Activated CD8-positive, alpha-beta memory T cell treated with anti-CD3 and anti-CD28 coated beads, Interleukin-2, amount 50 U/mL, for 24 hours (primary cell): ENCODE measurements around the gene TMPRSS11A.

ENCODE experiments used
- DNase-seq: peaks from one replicate; pipeline ENCODE4 v3.0.0-alpha.2; 2020; ENCODE audit errors: extremely low read depth

TMPRSS11A gene

GRCh38 chr4:67963356-67963755 is at the start of gene TMPRSS11A:
TSS of gene TMPRSS11A (minus strand) at chr4:67963493. CDS start at chr4:67963393, 100 bp downstream.
- DNase-seq, result no peak

- DNase-seq, result no peak
These were observed 48.4 kb upstream of the TMPRSS11A start for GRCh38 chr4:68011684-68012083.

GRCh38 chr4:68002906-68003305 is 39.6 kb upstream of the TMPRSS11A start:
- DNase-seq, result no peak

DNA sequence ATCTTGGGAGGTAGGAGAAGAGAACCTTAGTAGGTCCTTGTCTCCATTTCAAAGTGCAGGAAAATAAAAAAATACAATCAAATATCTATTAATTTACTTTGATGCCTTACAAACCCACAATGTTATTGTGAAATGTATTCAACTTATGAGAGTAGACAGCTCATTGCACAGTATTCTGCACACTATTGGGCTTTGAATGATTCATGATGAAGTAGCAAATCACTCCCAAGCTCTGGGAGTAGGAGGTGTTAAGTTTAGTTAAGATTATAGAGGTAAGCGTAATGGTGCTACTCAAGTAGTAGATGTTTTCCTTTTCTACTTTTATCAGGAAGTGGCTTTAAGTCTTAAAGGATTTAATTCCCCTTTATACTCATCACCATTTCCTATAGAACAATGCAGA is 32.8 kb upstream of the TMPRSS11A start:
- DNase-seq, result no peak

DNA sequence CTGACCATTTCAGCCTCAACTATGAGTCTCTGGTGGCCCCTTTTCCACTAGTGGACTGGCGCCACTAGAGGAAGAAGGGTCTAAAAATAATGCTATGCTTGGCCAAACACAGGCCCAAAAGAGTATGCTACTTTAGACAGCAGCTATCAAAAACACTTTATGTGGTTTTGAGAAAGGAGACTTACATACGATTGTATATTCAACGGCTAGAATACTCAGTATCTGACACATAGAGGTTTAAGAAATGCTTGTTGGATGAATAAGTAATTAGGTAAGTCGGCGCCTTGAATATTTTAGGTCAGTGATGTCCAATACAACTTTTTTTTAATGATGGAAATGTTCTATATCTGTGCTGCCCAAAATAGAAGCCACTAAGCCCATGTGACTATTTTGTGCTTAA is 25.7 kb upstream of the TMPRSS11A start:
- DNase-seq, result no peak

GRCh38 chr4:67983333-67983732 is 20.0 kb upstream of the TMPRSS11A start:
- no peak for DNase-seq

- no peak for DNase-seq
These were observed 17.2 kb upstream of the TMPRSS11A start for GRCh38 chr4:67980512-67980911.

- DNase-seq, result no peak
These were observed 10.3 kb upstream of the TMPRSS11A start for GRCh38 chr4:67973608-67974007.

DNA sequence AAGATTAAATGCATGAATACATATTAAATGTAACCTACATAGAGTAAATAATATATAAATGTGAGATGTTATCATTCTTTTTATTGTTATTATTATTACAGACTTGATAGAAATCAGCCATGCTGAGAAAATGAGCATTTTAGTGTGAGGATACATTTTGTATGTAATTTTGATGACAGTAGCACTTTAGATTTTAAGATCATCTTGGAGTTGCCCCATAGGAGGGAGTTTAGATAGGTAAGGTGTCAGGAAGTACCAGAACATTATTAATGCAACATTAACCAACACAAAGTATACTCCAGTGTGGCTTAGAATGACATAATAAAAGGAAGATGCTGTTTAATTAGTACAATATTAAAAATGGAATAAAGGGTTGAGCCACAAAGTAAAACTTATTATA is 8.4 kb downstream of the TMPRSS11A start:
- DNase-seq, result no peak

- DNase-seq, result no peak
These were observed 22.2 kb downstream of the TMPRSS11A start for GRCh38 chr4:67941074-67941473.

DNA sequence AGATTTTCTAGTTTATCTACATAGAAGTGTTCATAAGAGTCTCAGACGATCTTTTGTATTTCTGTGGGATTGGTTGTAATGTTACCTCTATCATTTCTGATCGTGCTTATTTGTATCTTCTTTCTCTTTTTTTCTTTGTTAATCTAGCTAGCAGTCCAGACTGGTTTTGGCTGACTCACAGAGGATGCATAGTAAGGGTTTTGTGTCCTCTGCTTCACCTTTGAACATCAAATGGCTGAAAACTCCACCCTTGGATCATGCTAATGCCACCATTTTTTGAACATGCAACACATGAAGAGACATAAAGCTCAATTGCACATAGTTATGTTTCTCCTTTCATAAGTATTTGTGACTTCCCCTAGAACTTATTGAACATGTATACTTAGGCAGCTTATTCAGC is 22.8 kb downstream of the TMPRSS11A start:
- no peak for DNase-seq

DNA sequence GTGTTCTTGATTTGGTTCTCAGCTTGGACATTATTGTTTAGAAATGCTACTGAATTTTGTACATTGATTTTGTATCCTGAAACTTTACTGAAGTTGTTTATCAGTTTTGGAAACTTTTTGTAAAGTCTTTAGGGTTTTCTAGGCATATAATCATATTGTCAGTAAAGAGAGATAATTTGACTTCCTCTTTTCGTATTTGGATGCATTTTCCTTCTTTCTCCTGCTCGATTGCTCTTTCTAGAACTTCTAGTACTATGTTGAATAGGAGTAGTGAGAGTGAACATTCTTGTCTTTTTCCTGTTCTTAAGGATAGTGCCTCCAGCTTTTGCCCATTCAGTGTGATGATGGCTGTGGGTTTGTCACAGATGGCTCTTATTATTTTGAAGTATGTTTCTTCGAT is 24.1 kb downstream of the TMPRSS11A start:
- no peak for DNase-seq

DNA sequence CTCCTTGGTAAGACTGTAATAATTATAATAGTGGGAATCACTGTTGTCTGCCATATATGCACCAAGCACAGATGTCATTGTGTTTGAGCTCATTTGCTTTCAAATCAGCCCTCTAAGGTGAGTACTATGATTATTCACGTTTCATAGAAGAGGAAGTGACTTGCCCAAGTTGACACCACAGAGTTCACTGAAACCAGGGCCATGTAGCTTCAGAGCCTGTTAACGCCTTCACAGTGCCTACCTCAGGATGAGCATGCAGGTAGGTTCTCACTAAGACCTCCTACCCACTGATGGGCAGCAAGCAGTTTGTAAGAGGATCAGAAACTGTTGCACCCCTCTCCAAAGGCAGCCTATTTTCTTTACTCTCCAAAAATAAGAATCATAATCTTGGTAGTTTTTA is 27.4 kb downstream of the TMPRSS11A start:
- no peak for DNase-seq

DNA sequence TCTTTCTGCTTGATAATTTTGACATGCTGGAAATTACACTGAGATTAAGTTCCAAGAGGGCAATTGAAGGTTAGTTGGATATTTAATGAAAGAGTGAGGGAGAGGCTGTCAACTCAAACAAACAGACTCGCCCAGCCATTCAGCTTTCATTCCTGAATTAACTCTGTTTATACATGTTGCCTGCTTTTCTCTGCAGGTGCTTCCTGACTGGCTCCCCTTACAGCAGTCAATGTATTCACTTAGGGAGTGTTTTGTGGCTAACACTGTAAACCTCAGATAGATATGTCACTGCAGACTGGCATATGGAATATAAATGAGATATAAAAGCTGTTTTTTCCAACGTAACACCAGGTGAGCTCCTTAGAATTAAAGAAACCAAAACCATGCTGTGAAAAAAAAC is 28.7 kb downstream of the TMPRSS11A start:
- DNase-seq, result no peak

DNA sequence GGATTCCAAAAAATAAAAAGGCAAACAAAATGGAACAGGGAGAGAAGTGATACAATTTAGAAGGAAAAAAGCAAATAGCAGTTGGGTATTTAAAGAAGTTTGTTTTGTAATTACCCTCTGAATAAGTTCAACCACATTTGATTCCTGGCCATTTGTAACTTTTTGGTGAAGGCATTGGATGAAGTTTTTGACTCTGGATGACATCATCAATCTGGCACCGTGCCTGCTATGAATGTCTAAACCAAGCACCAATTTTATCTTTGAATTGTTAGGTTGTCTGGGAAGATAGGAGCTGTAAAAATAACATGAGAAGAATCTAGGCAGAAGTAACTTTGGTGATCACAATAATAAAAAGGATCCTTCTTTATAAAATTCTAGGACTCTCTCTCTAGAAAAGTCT is 29.5 kb downstream of the TMPRSS11A start:
- no peak for DNase-seq

DNA sequence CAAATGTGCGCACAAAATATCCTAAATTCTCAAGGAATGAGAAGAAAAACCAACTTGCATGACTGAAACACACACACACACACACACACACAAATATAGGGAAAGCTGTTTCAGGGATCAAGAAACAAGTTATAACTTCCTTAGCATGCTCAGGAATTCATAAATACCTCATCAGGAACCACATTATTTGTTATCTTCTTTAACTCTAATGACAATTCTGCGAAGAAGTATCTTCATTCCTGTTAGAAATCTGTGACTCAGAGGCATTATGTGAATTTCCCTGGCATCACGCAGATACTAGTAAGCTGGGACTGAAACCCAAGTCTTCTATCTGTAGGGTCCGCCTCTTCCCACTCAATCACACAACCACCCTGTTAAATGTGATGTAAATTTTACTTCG is 30.3 kb downstream of the TMPRSS11A start:
- no peak for DNase-seq

DNA sequence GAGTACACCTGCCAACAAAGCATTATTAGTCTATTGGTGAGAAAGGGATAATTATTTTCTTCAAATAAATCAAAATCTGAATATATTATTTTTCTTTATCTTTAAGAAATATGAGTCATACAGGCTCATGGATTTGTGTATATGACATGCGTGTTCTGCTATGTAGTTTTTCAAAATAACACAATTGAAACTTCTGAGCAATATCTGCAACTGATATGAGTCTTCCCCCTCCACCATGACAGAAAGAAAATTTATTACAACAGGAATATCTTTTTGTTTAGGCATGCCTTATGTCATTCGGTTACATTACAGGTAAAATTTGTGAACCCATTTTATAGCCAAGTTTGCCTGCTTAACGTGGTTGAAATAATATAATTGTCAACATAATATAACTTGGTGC is 32.0 kb downstream of the TMPRSS11A start:
- no peak for DNase-seq

- DNase-seq, result no peak
These were observed 33.9 kb downstream of the TMPRSS11A start for GRCh38 chr4:67929426-67929825.

- no peak for DNase-seq
These were observed 34.7 kb downstream of the TMPRSS11A start for GRCh38 chr4:67928546-67928945.

DNA sequence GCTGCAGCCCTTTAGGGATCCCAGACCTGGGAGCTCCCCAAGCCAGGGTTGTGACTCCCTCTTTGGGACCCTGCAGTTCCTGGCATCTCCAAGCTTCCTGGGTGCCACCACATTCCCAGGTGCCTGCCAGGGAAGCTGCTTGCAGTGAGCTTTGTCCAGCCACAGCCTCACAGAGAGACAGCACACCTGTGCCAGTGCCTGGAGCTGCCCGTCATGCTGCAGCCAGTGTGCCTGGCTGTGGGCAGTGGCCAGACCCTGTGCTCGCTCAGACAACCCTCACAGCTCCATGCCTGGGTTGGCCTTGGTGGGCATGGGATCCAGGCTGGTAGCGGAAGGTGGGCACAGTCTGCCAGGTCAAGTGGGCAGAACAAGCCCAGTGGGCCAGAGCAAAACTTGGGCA is 36.0 kb downstream of the TMPRSS11A start:
- no peak for DNase-seq

DNA sequence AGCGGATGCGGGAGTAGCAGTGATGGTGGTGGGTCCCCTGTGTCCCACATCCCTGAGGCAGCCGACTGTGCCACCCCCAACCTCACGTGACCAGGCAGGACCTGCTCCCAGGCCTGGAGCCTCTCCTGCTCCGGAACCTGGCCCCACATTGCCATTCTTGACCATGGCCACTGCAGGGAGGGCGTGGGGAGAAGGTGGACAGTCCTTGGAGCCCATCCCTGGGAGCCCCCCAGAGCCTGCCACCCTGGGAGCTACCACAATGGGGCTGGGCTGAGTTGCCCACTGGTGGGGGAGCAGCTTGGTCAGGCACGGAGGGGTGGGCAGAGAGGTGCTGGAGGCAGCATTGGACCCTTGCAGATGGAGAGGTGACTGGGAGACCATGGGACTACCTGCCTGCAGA is 36.8 kb downstream of the TMPRSS11A start:
- DNase-seq, result no peak

- DNase-seq, result no peak
These were observed 40.6 kb downstream of the TMPRSS11A start for GRCh38 chr4:67922697-67923096.

DNA sequence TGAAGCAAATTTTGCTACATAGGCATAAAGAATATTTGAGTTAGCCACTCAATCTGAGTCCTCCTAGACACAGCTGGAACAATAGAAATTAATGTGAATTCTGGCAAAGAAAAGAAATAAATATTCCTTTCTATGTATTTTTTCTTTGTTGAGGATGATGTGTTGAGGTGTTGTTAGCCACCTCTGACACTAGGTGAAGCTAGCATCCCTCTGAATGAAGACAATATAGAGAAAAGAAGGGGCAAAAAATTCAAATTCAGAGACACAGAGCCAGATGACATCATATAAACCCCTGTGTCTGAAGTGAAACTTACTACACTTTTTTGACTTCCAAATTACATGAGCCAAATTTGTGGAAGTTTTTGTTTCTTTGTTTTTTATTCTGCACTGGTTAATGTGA is 44.9 kb downstream of the TMPRSS11A start:
- DNase-seq, result no peak

DNA sequence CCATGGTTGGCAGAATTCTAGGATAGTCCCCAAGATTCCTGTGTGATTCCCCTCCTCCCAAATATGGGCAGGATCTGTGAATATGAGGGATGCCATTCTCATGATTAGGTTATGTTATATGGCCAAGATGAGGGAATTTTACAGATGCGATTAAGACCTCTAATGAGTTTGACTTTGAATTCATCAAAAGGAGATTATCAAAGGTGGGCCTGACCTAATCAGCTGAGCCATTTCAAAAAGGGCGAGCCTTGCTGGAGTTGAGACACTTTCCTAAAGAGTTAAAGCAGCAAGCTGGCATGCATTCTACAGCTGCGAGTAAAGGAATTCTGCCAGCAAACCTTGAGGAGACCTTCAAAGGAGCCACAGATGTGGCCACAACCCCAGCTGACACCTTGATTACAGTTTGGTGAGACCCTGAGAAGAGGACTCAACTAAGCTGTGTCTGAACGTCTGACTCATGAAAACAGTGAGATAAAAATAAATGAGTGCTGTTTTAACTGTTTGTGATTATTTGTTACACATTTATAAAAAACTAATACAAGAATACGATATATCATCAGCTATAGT is 47.8 kb downstream of the TMPRSS11A start:
- DNase-seq, result no peak

GRCh38 chr4:67912080-67912479 is 51.2 kb downstream of the TMPRSS11A start:
- DNase-seq, result no peak
